Ascending aorta (tissue), 2 donors: ENCODE measurements around the gene RAD23B. TPM values are rescaled to one million over a fixed set of nuclear protein-coding genes. Genes with fewer than 3 reads are reported as not detected.

ENCODE experiments used
- DNase-seq, 2 donors: peaks; one replicate each; pipeline ENCODE4 v3.0.0-alpha.2; 2019; ENCODE audit warnings: low spot score in 2 of 2
- H3K27ac ChIP-seq, 2 donors: fragments of 200-600 bp; sonication (generic); one replicate each; pipeline ENCODE4 v1.5.1; 2016 to 2017; ENCODE audit warnings: mild to moderate bottlenecking in 1 of 2
- H3K27me3 ChIP-seq: fragments of 200-600 bp; sonication (generic); one replicate; pipeline ENCODE4 v1.5.1; 2017
- H3K36me3 ChIP-seq, 2 donors: fragments of 200-600 bp; sonication (generic); one replicate each; pipeline ENCODE4 v1.5.1; 2016
- H3K4me1 ChIP-seq, 2 donors: fragments of 200-600 bp; sonication (generic); one replicate each; pipeline ENCODE4 v1.5.1; 2016 to 2017; ENCODE audit warnings: mild to moderate bottlenecking in 1 of 2
- H3K4me3 ChIP-seq, 2 donors: fragments of 200-600 bp; sonication (generic); one replicate each; pipeline ENCODE4 v1.5.1; 2016 to 2017; ENCODE audit warnings: mild to moderate bottlenecking in 1 of 2
- H3K9me3 ChIP-seq, 2 donors: fragments of 200-600 bp; sonication (generic); one replicate each; pipeline ENCODE4 v1.5.1; 2016
- CTCF ChIP-seq, 3 experiments: fragments of 200-600 bp in 2 of 3; fragments of 450-650 bp in 1 of 3; sonication (generic) in 2 of 3; IDR thresholded peaks; one replicate each; pipeline ENCODE4 v1.5.1; 2016 to 2019; ENCODE audit warnings: antibody characterized with exemption in 3 of 3, mild to moderate bottlenecking in 1 of 3, moderate library complexity in 1 of 3
- intact Hi-C: fragments of 100-400 bp; cut with DNase I; formaldehyde crosslinking; loops from one replicate; pipeline ENCODE4 v1.15.1; 2023
- total RNA-seq: library from RNA; depleted of rRNA; stranded (reverse); fragments of >200 nt; gene quantifications from one replicate; pipeline ENCODE4 v1.1.0, GENCODE V29; 2016

RAD23B gene
- total RNA-seq, 1 donor from 2014 or later = 57.7 TPM

- intact Hi-C loops = loop anchor here (10.0 kb wide), 1 partner anchor 346 kb away; no protein-coding TSS in a partner anchor
- H3K4me1 ChIP-seq = peaks cover 3 to 10% of the 10 kb centered on the region in 2 donors
- TF ChIP-seq CTCF (IDR thresholded peaks at IDR 0.05) = no peak
- H3K27ac ChIP-seq = no peak overlapping the region
- H3K27me3 ChIP-seq = no peaks in the 10 kb centered on the region
- H3K4me3 ChIP-seq = no peak overlapping the region
- DNase-seq = no peak
- no peaks in the 10 kb centered on the region for H3K36me3 ChIP-seq
- no peaks in the 10 kb centered on the region for H3K9me3 ChIP-seq
These were observed 5.6 kb downstream of the RAD23B start for GRCh38 chr9:107288701-107289100.

GRCh38 chr9:107290619-107291018 is 7.5 kb downstream of the RAD23B start:
- H3K27ac ChIP-seq = no peak overlapping the region
- no peaks in the 10 kb centered on the region for H3K36me3 ChIP-seq
- TF ChIP-seq CTCF (IDR thresholded peaks at IDR 0.05) = no peak
- no peak for DNase-seq
- H3K9me3 ChIP-seq = no peaks in the 10 kb centered on the region
- no peak overlapping the region for H3K4me3 ChIP-seq
- intact Hi-C loops = no loop called here
- H3K4me1 ChIP-seq = peaks cover 0 to 10% of the 10 kb centered on the region in 2 donors
- H3K27me3 ChIP-seq = no peaks in the 10 kb centered on the region

GRCh38 chr9:107292821-107293542 is 9.9 kb downstream of the RAD23B start:
- H3K27ac ChIP-seq = no peak overlapping the region
- H3K27me3 ChIP-seq = no peaks in the 10 kb centered on the region
- intact Hi-C loops = no loop called here
- no peak for DNase-seq
- peaks cover 0 to 10% of the 10 kb centered on the region in 2 donors for H3K4me1 ChIP-seq
- H3K36me3 ChIP-seq = no peaks in the 10 kb centered on the region
- H3K4me3 ChIP-seq = no peak overlapping the region
- no peak for TF ChIP-seq CTCF (IDR thresholded peaks at IDR 0.05)
- no peaks in the 10 kb centered on the region for H3K9me3 ChIP-seq

GRCh38 chr9:107293543-107294085 is 10.5 kb downstream of the RAD23B start:
- Histone ChIP-seq H3K36me3 (no peaks in the 10 kb centered on the region), H3K9me3 (no peaks in the 10 kb centered on the region), H3K27me3 (no peaks in the 10 kb centered on the region), H3K4me3 (no peak overlapping the region), H3K27ac (no peak overlapping the region), H3K4me1 (peaks cover 0 to 10% of the 10 kb centered on the region in 2 donors)
- TF ChIP-seq CTCF (IDR thresholded peaks at IDR 0.05) = no peak
- intact Hi-C loops = no loop called here
- DNase-seq = no peak

GRCh38 chr9:107294756-107295155 is 11.7 kb downstream of the RAD23B start:
- H3K27ac ChIP-seq = no peak overlapping the region
- peaks cover 0 to 10% of the 10 kb centered on the region in 2 donors for H3K4me1 ChIP-seq
- no peak overlapping the region for H3K4me3 ChIP-seq
- H3K9me3 ChIP-seq = no peaks in the 10 kb centered on the region
- no peak for DNase-seq
- intact Hi-C loops = no loop called here
- H3K36me3 ChIP-seq = no peaks in the 10 kb centered on the region
- H3K27me3 ChIP-seq = no peaks in the 10 kb centered on the region
- no peak for TF ChIP-seq CTCF (IDR thresholded peaks at IDR 0.05)
